Keratinocyte (primary cell): ENCODE data around the gene BMF. TPM values are rescaled to one million over a fixed set of nuclear protein-coding genes. Genes with fewer than 3 reads are reported as not detected.

Experiments used
- DNase-seq: peaks from one replicate; pipeline ENCODE4 v3.0.0-alpha.2; 2011; ENCODE audit warnings: low read depth, missing footprints, low spot score
- FAIRE-seq: peaks from 2 replicates; lab custom pipeline; 2011; peaks lifted over from hg19 to GRCh38; lab: Jason Lieb, UNC
- H2AFZ ChIP-seq: 2 replicates; pipeline ENCODE4 v1.6.0; 2012; ENCODE audit warnings: low read length, control low read depth, inconsistent platforms; ENCODE audit not compliant: control insufficient read depth
- H3K27ac ChIP-seq: 2 replicates; pipeline ENCODE4 v1.5.1; 2011; ENCODE audit warnings: low read length; ENCODE audit not compliant: control insufficient read depth, insufficient read depth
- H3K27me3 ChIP-seq: 3 replicates; pipeline ENCODE4 v1.6.0; 2011; ENCODE audit warnings: low read length; ENCODE audit not compliant: control insufficient read depth, insufficient read depth; ENCODE audit errors: extremely low read depth
- H3K36me3 ChIP-seq, 2 experiments: 2 replicates in 1 of 2; 3 replicates in 1 of 2; pipeline ENCODE4 v1.5.1; 2011; ENCODE audit warnings: low read length in 2 of 2, mild to moderate bottlenecking in 1 of 2; ENCODE audit not compliant: control insufficient read depth in 2 of 2, insufficient read depth in 2 of 2; ENCODE audit errors: extremely low read depth in 1 of 2
- H3K4me1 ChIP-seq: 3 replicates; pipeline ENCODE4 v1.5.1; 2011; ENCODE audit warnings: low read length; ENCODE audit not compliant: control insufficient read depth, insufficient read depth; ENCODE audit errors: extremely low read depth
- H3K4me2 ChIP-seq: 3 replicates; pipeline ENCODE4 v1.6.0; 2011; ENCODE audit warnings: low read depth, low read length; ENCODE audit not compliant: control insufficient read depth, insufficient read depth; ENCODE audit errors: extremely low read depth
- H3K4me3 ChIP-seq, 3 experiments: fragments of 200-600 bp in 1 of 3; sonication (generic) in 1 of 3; 2 replicates in 2 of 3; 3 replicates in 1 of 3; pipeline ENCODE4 v1.5.1; 2011 to 2016; ENCODE audit warnings: low read length in 3 of 3, mild to moderate bottlenecking in 3 of 3, control low read depth in 2 of 3, inconsistent platforms in 1 of 3, low read depth in 1 of 3, mixed read lengths in 1 of 3, mixed run types in 1 of 3, moderate library complexity in 1 of 3; ENCODE audit not compliant: control insufficient read depth in 2 of 3, insufficient read depth in 2 of 3; ENCODE audit errors: extremely low read depth in 1 of 3
- H3K79me2 ChIP-seq: 2 replicates; pipeline ENCODE4 v1.6.0; 2012; ENCODE audit warnings: low read length; ENCODE audit not compliant: control insufficient read depth, insufficient read depth
- H3K9ac ChIP-seq: 3 replicates; pipeline ENCODE4 v1.6.0; 2011; ENCODE audit warnings: low read length; ENCODE audit not compliant: control insufficient read depth, insufficient read depth; ENCODE audit errors: extremely low read depth
- H3K9me1 ChIP-seq: 3 replicates; pipeline ENCODE4 v1.6.0; 2011; ENCODE audit warnings: low read length; ENCODE audit not compliant: control insufficient read depth, insufficient read depth; ENCODE audit errors: extremely low read depth
- H3K9me3 ChIP-seq: 2 replicates; pipeline ENCODE4 v1.5.1; 2012; ENCODE audit warnings: low read depth, low read length; ENCODE audit not compliant: control insufficient read depth
- H4K20me1 ChIP-seq: 3 replicates; pipeline ENCODE4 v1.6.0; 2011; ENCODE audit warnings: low read length; ENCODE audit not compliant: control insufficient read depth, insufficient read depth; ENCODE audit errors: extremely low read depth
- CTCF ChIP-seq, 3 experiments: IDR thresholded peaks in 1 of 3; conservative IDR thresholded peaks in 1 of 3; optimal IDR thresholded peaks in 1 of 3; 2 replicates in 2 of 3; 3 replicates in 1 of 3; pipeline versions ENCODE3 to v1.5.1; 2011; ENCODE audit warnings: low read length in 3 of 3, mild to moderate bottlenecking in 3 of 3, moderate library complexity in 2 of 3, control low read depth in 1 of 3, inconsistent platforms in 1 of 3; ENCODE audit not compliant: insufficient read depth in 2 of 3; ENCODE audit errors: extremely low read depth in 1 of 3
- EZH2 ChIP-seq: IDR thresholded peaks from one replicate; pipeline ENCODE4 v1.6.1; 2012; ENCODE audit warnings: inconsistent platforms, mild to moderate bottlenecking, low read length, moderate library complexity
- dilution Hi-C: fragments of 300-500 bp; cut with MboI; formaldehyde crosslinking; loops from one replicate; pipeline ENCODE4 v1.7.0; 2020; ENCODE audit warnings: low sequenced_read_pairs; ENCODE audit not compliant: extremely low pct_ligation_motif_present
- polyA plus RNA-seq, 5 experiments: library from polyadenylated mRNA; depleted of rRNA in 3 of 5; stranded (reverse) in 3 of 5; stranded (forward) in 1 of 5; unstranded in 1 of 5; fragments of >200 nt; gene quantifications; 1 replicate in 1 of 5; 2 replicates in 3 of 5; 3 replicates in 1 of 5; pipeline versions ENCODE4 v1.2.1 to v1.2.3, GENCODE V29; 2011 to 2012; ENCODE audit warnings: missing spikeins in 2 of 5, low read depth in 1 of 5, low replicate concordance in 1 of 5

Gene BMF
- polyA plus RNA-seq, 1 donor (not counting 4 experiments of a cell fraction or from before 2014, with no cell fraction given): 0.13 TPM

- Histone ChIP-seq H3K4me1 (peaks cover 19% of the 10 kb centered on the region), H3K27ac (no peak overlapping the region), H3K4me3 (no peak overlapping the region), H3K9me1 (no peaks in the 10 kb centered on the region), H3K9me3 (no peaks in the 10 kb centered on the region), H3K79me2 (no peaks in the 10 kb centered on the region), H4K20me1 (no peaks in the 10 kb centered on the region), H3K27me3 (peaks cover 8% of the 10 kb centered on the region), H3K9ac (no peak overlapping the region), H3K4me2 (no peak overlapping the region), H2AFZ (no peak overlapping the region), H3K36me3 (no peaks in the 10 kb centered on the region)
- dilution Hi-C loops: no loop called here
- FAIRE-seq: no peak
- TF ChIP-seq CTCF (optimal IDR thresholded peaks at IDR 0.05 in 1 of 3, IDR thresholded peaks at IDR 0.05 in 1 of 3, conservative IDR thresholded peaks at IDR 0.05 in 1 of 3; ENCODE audit: extremely low read depth in 1 of 3, insufficient read depth in 2 of 3, low read length in 3 of 3): no peak
- TF ChIP-seq EZH2: no peak
- DNase-seq: no peak
These were observed 13.1 kb downstream of the BMF start for GRCh38 chr15:40095371-40096093.

- TF ChIP-seq EZH2: no peak
- no peak for TF ChIP-seq CTCF (optimal IDR thresholded peaks at IDR 0.05 in 1 of 3, IDR thresholded peaks at IDR 0.05 in 1 of 3, conservative IDR thresholded peaks at IDR 0.05 in 1 of 3; ENCODE audit: extremely low read depth in 1 of 3, insufficient read depth in 2 of 3, low read length in 3 of 3)
These were observed 14.5 kb downstream of the BMF start for GRCh38 chr15:40094156-40094555.

More at GRCh38 chr15:40094156-40094555, 14.5 kb downstream of the BMF start:
- dilution Hi-C loops: no loop called here
- Histone ChIP-seq H3K4me3 (no peak overlapping the region), H3K79me2 (no peaks in the 10 kb centered on the region), H3K9me3 (no peaks in the 10 kb centered on the region), H3K9me1 (no peaks in the 10 kb centered on the region), H4K20me1 (no peaks in the 10 kb centered on the region), H2AFZ (no peak overlapping the region), H3K4me2 (no peak overlapping the region), H3K27me3 (peaks cover 7% of the 10 kb centered on the region), H3K9ac (no peak overlapping the region), H3K4me1 (peaks cover 17% of the 10 kb centered on the region), H3K27ac (no peak overlapping the region), H3K36me3 (no peaks in the 10 kb centered on the region)
- no peak for FAIRE-seq
- DNase-seq: no peak
